Activated CD4-positive, alpha-beta T cell treated with anti-CD3 and anti-CD28 coated beads for 36 hours (primary cell): ENCODE data around the gene ERMP1. TPM values are rescaled to one million over a fixed set of nuclear protein-coding genes. Genes with fewer than 3 reads are reported as not detected.
A peak's percentile ranks its signal among the peaks of the same experiment; 100 is the strongest.

Experiments
- ATAC-seq: fragments of 200-7000 bp; cut with Tn5 transposase; one replicate; pipeline ENCODE4 v1.10.0; 2021; ENCODE audit warnings: mild to moderate bottlenecking, moderate library complexity
- CTCF ChIA-PET: fragments of 350-600 bp; sonication (Branson Sonifier 250); formaldehyde crosslinking; loops from one replicate; lab custom pipeline; 2021; ENCODE audit warnings: antibody characterized with exemption; lab: Charles Lee
- POLR2A ChIA-PET: fragments of 350-600 bp; sonication (Branson Sonifier 250); formaldehyde crosslinking; loops from one replicate; lab custom pipeline; 2021; ENCODE audit warnings: antibody characterized with exemption, inconsistent platforms; lab: Charles Lee
- DNase-seq: peaks from one replicate; pipeline ENCODE4 v3.0.0-alpha.2; 2020
- H3K27ac Mint-ChIP-seq: one replicate; pipeline ENCODE4 v1.8.0; 2021; ENCODE audit warnings: mixed read lengths
- H3K27me3 Mint-ChIP-seq: one replicate; pipeline ENCODE4 v1.8.0; 2021; ENCODE audit warnings: mixed read lengths
- H3K36me3 Mint-ChIP-seq: one replicate; pipeline ENCODE4 v1.8.0; 2021; ENCODE audit warnings: low read depth, mixed read lengths
- H3K4me1 Mint-ChIP-seq: one replicate; pipeline ENCODE4 v1.8.0; 2021; ENCODE audit warnings: mixed read lengths
- H3K4me3 Mint-ChIP-seq: one replicate; pipeline ENCODE4 v1.8.0; 2021; ENCODE audit warnings: mild to moderate bottlenecking, moderate library complexity, mixed read lengths
- H3K9me3 Mint-ChIP-seq: one replicate; pipeline ENCODE4 v1.8.0; 2021; ENCODE audit warnings: low read depth, mixed read lengths
- intact Hi-C, 2 experiments: fragments of 100-400 bp; cut with DNase I in 1 of 2; cut with micrococcal nuclease in 1 of 2; formaldehyde crosslinking; loops; one replicate each; pipeline versions ENCODE4 v1.14.2 to v1.15.1; 2022 to 2024; cut with DNase I, micrococcal nuclease
- total RNA-seq, 2 experiments: library from RNA; stranded (reverse); gene quantifications; one replicate each; pipeline ENCODE4 v1.2.3, GENCODE V29; 2021

ERMP1 gene
- total RNA-seq, 2 experiments from 2014 or later: 13.3 to 13.9 TPM

GRCh38 chr9:5870691-5871090, 37.8 kb upstream of the ERMP1 start:
- Mint-ChIP-seq H3K9me3 (no peaks in the 10 kb centered on the region), H3K27ac (no peak overlapping the region), H3K27me3 (no peaks in the 10 kb centered on the region), H3K4me1 (peaks cover 4% of the 10 kb centered on the region), H3K4me3 (no peak overlapping the region), H3K36me3 (no peaks in the 10 kb centered on the region)
- ATAC-seq (no peak), DNase-seq (no peak)
- ChIA-PET CTCF (interaction anchor here (0.6 to 2.4 kb wide), 5 partner anchors 12 to 180 kb away, joined by 3 to 11 read pairs (median 3); partner anchors contain the start of gene ERMP1), POLR2A (no interaction called here)
- intact Hi-C loops: no loop called here

- Mint-ChIP-seq H3K4me3 (no peak overlapping the region), H3K27ac (peak overlapping the region; percentile 25), H3K27me3 (no peaks in the 10 kb centered on the region), H3K9me3 (no peaks in the 10 kb centered on the region), H3K4me1 (peaks cover 4% of the 10 kb centered on the region), H3K36me3 (no peaks in the 10 kb centered on the region)
- CTCF ChIA-PET: interaction anchor here (0.6 to 2.4 kb wide), 4 partner anchors 37 to 200 kb away, joined by 3 to 11 read pairs (median 3); partner anchors contain the start of gene ERMP1
- POLR2A ChIA-PET: no interaction called here
- ATAC-seq (peak; percentile 16), DNase-seq (no peak)
- intact Hi-C loops: no loop called here
These were observed 37.1 kb upstream of the ERMP1 start for GRCh38 chr9:5870020-5870339.

DNA sequence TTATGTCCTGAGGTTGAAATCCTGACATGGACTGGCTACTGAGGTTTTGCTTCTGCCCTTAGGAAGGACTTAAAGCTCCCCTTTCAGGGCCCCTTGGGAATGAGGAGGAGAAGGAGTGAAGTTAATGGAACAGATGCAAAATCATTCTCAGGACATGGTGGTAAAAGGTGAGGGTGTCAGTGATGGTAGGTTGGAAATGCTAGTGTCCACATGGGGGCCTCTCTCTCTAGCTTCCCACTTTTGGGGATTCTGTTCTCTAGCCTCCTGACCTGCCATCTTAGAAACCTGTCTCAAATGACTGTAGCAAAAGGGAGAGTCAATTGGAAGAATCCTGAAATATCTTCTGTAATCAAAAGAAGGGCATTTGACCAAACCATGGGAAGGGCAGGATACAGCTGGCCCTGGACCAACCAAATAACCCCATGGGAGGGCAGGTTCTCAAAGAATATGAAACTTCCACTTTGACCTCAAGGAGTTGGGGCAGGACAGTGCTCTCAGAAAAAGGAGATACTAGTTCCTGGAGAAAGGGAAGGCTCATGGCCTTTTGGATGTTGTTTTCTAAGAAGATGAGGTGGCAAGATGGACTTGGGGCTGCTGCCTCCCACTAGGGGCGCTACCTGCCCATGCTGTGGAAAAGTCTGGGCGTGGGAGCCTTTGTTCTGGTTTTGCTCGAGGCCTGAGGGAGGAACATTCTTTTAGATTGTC, 36.5 kb upstream of the ERMP1 start:
- POLR2A ChIA-PET: no interaction called here
- Mint-ChIP-seq H3K27ac (peak overlapping the region; percentile 25), H3K4me3 (no peak overlapping the region), H3K4me1 (peaks cover 4% of the 10 kb centered on the region), H3K27me3 (no peaks in the 10 kb centered on the region), H3K36me3 (no peaks in the 10 kb centered on the region), H3K9me3 (no peaks in the 10 kb centered on the region)
- ATAC-seq (peak; percentile 49), DNase-seq (peak; percentile 61)
- CTCF ChIA-PET: interaction anchor here (0.6 to 2.4 kb wide), 9 partner anchors 14 to 603 kb away, joined by 3 to 11 read pairs (median 3); partner anchors contain the start of gene ERMP1
- intact Hi-C loops: no loop called here

DNA sequence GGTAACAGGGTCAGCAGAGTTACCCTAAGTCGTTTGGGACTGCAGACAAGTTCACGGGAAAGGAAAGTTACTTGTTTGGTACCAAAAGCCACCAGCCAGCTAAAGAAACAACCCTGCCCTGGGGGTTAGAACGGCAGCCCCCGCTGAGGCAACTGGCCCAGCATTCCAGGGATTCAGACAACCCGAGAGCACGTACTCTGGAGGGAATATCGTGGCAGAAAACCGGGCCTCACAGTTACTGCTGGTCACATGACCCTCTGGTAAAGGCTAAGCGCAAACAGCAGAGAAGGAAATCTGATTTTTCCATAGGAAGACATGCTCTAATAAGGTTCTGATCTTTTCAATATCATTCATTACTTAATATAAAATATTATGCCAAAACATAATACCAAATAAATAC, 35.3 kb upstream of the ERMP1 start:
- peaks cover 4% of the 10 kb centered on the region for H3K4me1 Mint-ChIP-seq
- intact Hi-C loops: no loop called here
- ChIA-PET POLR2A (no interaction called here), CTCF (interaction anchor here (0.9 to 2.0 kb wide), 3 partner anchors 11 to 186 kb away, joined by 3 to 10 read pairs (median 4); no protein-coding TSS in a partner anchor)
- H3K27ac Mint-ChIP-seq: no peak overlapping the region
- H3K27me3 Mint-ChIP-seq: no peaks in the 10 kb centered on the region
- no peaks in the 10 kb centered on the region for H3K9me3 Mint-ChIP-seq
- no peak for DNase-seq
- no peak for ATAC-seq
- H3K36me3 Mint-ChIP-seq: no peaks in the 10 kb centered on the region
- no peak overlapping the region for H3K4me3 Mint-ChIP-seq

- ChIA-PET POLR2A (no interaction called here), CTCF (interaction anchor here (0.7 kb wide), 1 partner anchor 465 kb away, joined by 3 read pairs; no protein-coding TSS in a partner anchor)
- no peaks in the 10 kb centered on the region for H3K9me3 Mint-ChIP-seq
- intact Hi-C loops: no loop called here
- ATAC-seq (no peak), DNase-seq (no peak)
- no peak overlapping the region for H3K4me3 Mint-ChIP-seq
- peaks cover 4% of the 10 kb centered on the region for H3K4me1 Mint-ChIP-seq
- no peaks in the 10 kb centered on the region for H3K36me3 Mint-ChIP-seq
- H3K27me3 Mint-ChIP-seq: no peaks in the 10 kb centered on the region
- no peak overlapping the region for H3K27ac Mint-ChIP-seq
These were observed 33.8 kb upstream of the ERMP1 start for GRCh38 chr9:5866685-5867084.

GRCh38 chr9:5866272-5866671, 33.4 kb upstream of the ERMP1 start:
- intact Hi-C loops: no loop called here
- H3K27ac Mint-ChIP-seq: no peak overlapping the region
- no peaks in the 10 kb centered on the region for H3K36me3 Mint-ChIP-seq
- ChIA-PET CTCF (interaction anchor here (0.7 to 0.9 kb wide), 2 partner anchors 20 to 465 kb away, joined by 3 to 4 read pairs; no protein-coding TSS in a partner anchor), POLR2A (interaction anchor here (0.6 kb wide), 1 partner anchor 15 kb away, joined by 3 read pairs; no protein-coding TSS in a partner anchor)
- no peak for DNase-seq
- ATAC-seq: no peak
- no peaks in the 10 kb centered on the region for H3K27me3 Mint-ChIP-seq
- no peaks in the 10 kb centered on the region for H3K9me3 Mint-ChIP-seq
- peaks cover 4% of the 10 kb centered on the region for H3K4me1 Mint-ChIP-seq
- H3K4me3 Mint-ChIP-seq: no peak overlapping the region

DNA sequence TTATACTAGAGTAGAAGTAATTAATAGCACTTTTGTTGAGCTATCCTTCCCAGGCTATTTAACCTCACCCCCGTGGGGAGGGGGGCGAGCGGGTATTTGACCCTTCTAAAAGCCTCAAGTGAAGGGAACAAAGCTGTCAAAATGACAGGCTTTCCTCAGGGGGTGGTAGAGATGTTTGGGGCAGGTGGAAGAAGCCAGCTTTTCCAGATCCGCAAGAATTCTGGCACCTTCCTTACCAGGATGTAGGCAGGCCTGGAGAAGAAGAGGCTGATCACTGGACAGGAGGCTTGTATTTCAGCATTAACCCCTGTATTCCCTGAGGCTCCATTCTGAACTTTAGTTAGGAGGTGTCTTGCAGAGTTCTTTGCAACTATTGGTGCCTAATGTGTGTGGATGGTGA, 31.5 kb upstream of the ERMP1 start:
- no peak for ATAC-seq
- no peaks in the 10 kb centered on the region for H3K27me3 Mint-ChIP-seq
- no peaks in the 10 kb centered on the region for H3K9me3 Mint-ChIP-seq
- POLR2A ChIA-PET: no interaction called here
- H3K4me3 Mint-ChIP-seq: no peak overlapping the region
- CTCF ChIA-PET: interaction anchor here (0.7 to 1.0 kb wide), 5 partner anchors 12 to 448 kb away, joined by 3 to 4 read pairs (median 3); no protein-coding TSS in a partner anchor
- no peak overlapping the region for H3K27ac Mint-ChIP-seq
- no peaks in the 10 kb centered on the region for H3K36me3 Mint-ChIP-seq
- intact Hi-C loops: no loop called here
- no peaks in the 10 kb centered on the region for H3K4me1 Mint-ChIP-seq
- no peak for DNase-seq

DNA sequence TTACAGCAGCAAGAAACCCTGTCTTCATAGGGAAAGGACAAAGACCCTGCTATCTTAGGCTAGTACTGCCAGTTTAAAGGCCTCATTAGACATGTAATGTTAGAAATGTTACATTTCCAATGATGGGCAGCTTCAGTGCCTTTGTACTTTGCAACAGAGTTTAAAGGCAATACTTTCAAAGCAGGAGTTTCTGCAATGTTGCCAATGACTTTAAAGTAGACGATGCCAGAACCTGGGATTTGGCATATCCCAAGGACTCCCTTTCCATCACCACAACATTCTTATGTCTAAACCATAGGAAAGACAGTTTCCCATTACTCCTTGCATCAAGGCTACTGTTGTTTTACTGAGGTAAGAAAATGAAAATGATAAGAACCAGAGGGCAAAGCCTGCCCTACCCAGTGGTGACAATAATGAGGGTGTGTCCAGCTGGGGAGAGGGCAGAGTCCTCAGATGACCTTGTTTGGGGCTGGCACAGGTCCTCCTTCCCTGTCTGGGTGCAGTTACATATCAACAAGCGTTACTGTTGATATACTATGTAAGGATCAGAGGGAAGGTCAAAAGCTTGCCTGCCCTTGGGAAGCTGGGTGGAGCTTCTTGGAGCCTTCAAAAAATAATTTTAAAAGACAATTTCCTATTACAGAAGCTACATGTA, 30.3 kb upstream of the ERMP1 start:
- no peaks in the 10 kb centered on the region for H3K36me3 Mint-ChIP-seq
- H3K27me3 Mint-ChIP-seq: no peaks in the 10 kb centered on the region
- H3K9me3 Mint-ChIP-seq: no peaks in the 10 kb centered on the region
- intact Hi-C loops: no loop called here
- no peak for ATAC-seq
- CTCF ChIA-PET: interaction anchor here (0.6 to 1.8 kb wide), 4 partner anchors 11 to 209 kb away, joined by 3 to 5 read pairs (median 3); partner anchors contain the start of gene ERMP1
- POLR2A ChIA-PET: no interaction called here
- H3K4me3 Mint-ChIP-seq: no peak overlapping the region
- H3K4me1 Mint-ChIP-seq: no peaks in the 10 kb centered on the region
- H3K27ac Mint-ChIP-seq: no peak overlapping the region
- DNase-seq: no peak

DNA sequence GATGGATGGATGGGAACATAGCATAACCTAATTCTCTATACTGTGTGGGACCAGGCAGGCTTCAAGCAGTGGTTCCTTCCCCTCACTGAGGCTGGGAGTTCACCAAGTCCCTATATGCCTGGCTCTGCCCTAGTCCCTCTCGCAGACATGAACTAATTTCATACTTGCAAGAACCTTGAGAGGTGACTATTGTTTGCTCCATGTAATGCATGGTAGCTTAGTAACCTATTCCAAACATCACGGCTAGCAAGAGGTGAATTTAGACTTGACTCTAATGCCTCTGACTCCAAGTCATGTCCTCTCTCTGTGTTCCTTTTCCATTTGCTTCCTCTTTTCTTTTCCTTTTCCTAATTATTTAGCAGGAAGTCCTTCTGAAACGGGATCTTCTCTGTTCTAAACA, 25.9 kb upstream of the ERMP1 start:
- H3K36me3 Mint-ChIP-seq: no peaks in the 10 kb centered on the region
- intact Hi-C loops: no loop called here
- POLR2A ChIA-PET: no interaction called here
- H3K9me3 Mint-ChIP-seq: no peaks in the 10 kb centered on the region
- no peaks in the 10 kb centered on the region for H3K27me3 Mint-ChIP-seq
- ATAC-seq (no peak), DNase-seq (no peak)
- no peak overlapping the region for H3K27ac Mint-ChIP-seq
- no peak overlapping the region for H3K4me3 Mint-ChIP-seq
- CTCF ChIA-PET: interaction anchor here (0.7 to 0.8 kb wide), 2 partner anchors 12 to 25 kb away, joined by 3 read pairs; no protein-coding TSS in a partner anchor
- peaks cover 10% of the 10 kb centered on the region for H3K4me1 Mint-ChIP-seq

- intact Hi-C loops: no loop called here
- H3K4me3 Mint-ChIP-seq: no peak overlapping the region
- CTCF ChIA-PET: interaction anchor here (0.8 to 1.1 kb wide), 2 partner anchors 25 to 448 kb away, joined by 3 read pairs; partner anchors contain the start of gene ERMP1
- H3K4me1 Mint-ChIP-seq: peaks cover 19% of the 10 kb centered on the region
- H3K27me3 Mint-ChIP-seq: no peaks in the 10 kb centered on the region
- H3K36me3 Mint-ChIP-seq: no peaks in the 10 kb centered on the region
- no peak overlapping the region for H3K27ac Mint-ChIP-seq
- ATAC-seq: no peak
- H3K9me3 Mint-ChIP-seq: no peaks in the 10 kb centered on the region
- POLR2A ChIA-PET: no interaction called here
- DNase-seq: no peak
These were observed 25.0 kb upstream of the ERMP1 start for GRCh38 chr9:5857928-5858327.

DNA sequence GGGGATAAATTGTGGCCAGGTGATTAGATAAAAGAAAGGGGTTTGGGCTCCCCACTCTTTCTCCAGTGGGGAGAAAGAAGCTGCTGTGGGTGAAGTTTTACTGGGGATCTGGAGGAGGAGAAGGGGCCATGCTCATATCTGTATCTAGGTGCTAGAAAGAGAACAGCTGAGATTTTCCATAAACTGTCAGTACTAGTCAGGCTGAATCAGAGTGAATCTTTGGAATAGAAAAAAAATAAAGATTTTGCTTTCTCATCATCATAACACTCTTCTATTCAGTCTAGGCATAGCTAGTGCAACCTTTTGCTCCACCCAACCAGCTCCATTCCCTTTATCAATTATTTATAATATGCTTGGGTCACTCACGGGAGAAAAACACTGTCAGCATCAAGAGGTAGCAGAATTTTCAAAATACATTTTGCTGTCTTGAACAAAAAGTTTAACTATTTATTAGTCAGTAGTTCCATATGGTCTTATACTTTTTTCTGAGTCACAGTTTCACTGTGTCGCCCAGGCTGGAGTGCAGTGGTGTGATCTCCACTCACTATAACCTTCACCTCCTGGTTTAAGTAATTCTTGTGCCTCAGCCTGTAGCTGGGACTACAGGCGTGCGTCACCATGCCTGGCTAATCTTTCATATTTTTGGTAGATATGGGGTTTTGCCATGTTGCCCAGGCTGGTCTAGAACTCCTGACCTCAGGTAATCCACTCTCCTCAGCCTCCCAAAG, 21.3 kb upstream of the ERMP1 start:
- Mint-ChIP-seq H3K4me1 (peaks cover 42% of the 10 kb centered on the region), H3K36me3 (no peaks in the 10 kb centered on the region), H3K4me3 (no peak overlapping the region), H3K27ac (peak overlapping the region; percentile 2), H3K9me3 (no peaks in the 10 kb centered on the region), H3K27me3 (no peaks in the 10 kb centered on the region)
- ChIA-PET POLR2A (interaction anchor here (0.6 to 1.2 kb wide), 3 partner anchors 12 to 226 kb away, joined by 3 to 5 read pairs (median 5); partner anchors contain the start of gene RIC1), CTCF (interaction anchor here (1.3 to 1.8 kb wide), 4 partner anchors 12 to 31 kb away, joined by 5 to 8 read pairs (median 6); partner anchors contain the start of gene ERMP1)
- DNase-seq (peak; percentile 35), ATAC-seq (peak; percentile 57)
- intact Hi-C loops: loop anchor here (5.0 kb wide), 5 partner anchors 57 to 402 kb away; partner anchors contain the start of genes CD274 (in 1 of the 2) and RIC1 (in 1 of the 2)
